HepG2 (cell line): ENCODE data around the gene IL32. TPM values are rescaled to one million over a fixed set of nuclear protein-coding genes. Genes with fewer than 3 reads are reported as not detected.

Experiments
- CBFB ChIP-seq: sonication (generic); formaldehyde crosslinking; IDR thresholded peaks from 2 replicates; pipeline ENCODE4 v1.4.0; 2020; ENCODE audit warnings: missing genetic modification reagents
- CBX5 ChIP-seq: sonication (generic); formaldehyde crosslinking; IDR thresholded peaks from 2 replicates; pipeline ENCODE4 v1.4.0; 2020; ENCODE audit warnings: missing genetic modification reagents, borderline replicate concordance
- CREM ChIP-seq, 2 experiments: sonication (generic) in 1 of 2; formaldehyde crosslinking in 1 of 2; IDR thresholded peaks; 2 replicates each; pipeline versions ENCODE4 v1.4.0 to v1.6.1; 2016 to 2020; ENCODE audit warnings: antibody characterized with exemption in 1 of 2, mild to moderate bottlenecking in 1 of 2, missing genetic modification reagents in 1 of 2
- GTF2F1 ChIP-seq: fragments of 150-350 bp; IDR thresholded peaks from 2 replicates; pipeline ENCODE4 v1.6.1; 2014; ENCODE audit warnings: low read length
- HOXA5 ChIP-seq: sonication (generic); formaldehyde crosslinking; IDR thresholded peaks from 2 replicates; pipeline ENCODE4 v1.4.0; 2020; ENCODE audit warnings: missing genetic modification reagents
- JUN ChIP-seq: sonication (generic); formaldehyde crosslinking; IDR thresholded peaks from 2 replicates; pipeline ENCODE4 v1.4.0; 2020; ENCODE audit warnings: mild to moderate bottlenecking, missing genetic modification reagents
- MAZ ChIP-seq, 2 experiments: sonication (generic) in 1 of 2; formaldehyde crosslinking in 1 of 2; IDR thresholded peaks; 2 replicates each; pipeline versions ENCODE4 v1.5.0 to v1.6.1; 2012 to 2020; ENCODE audit warnings: low read depth in 2 of 2, mild to moderate bottlenecking in 2 of 2, borderline replicate concordance in 1 of 2, improper control_type of control experiment in 1 of 2, low read length in 1 of 2, missing genetic modification reagents in 1 of 2, moderate library complexity in 1 of 2
- MEIS1 ChIP-seq: sonication (generic); formaldehyde crosslinking; IDR thresholded peaks from 2 replicates; pipeline ENCODE4 v1.9.0; 2021; ENCODE audit warnings: mild to moderate bottlenecking, missing genetic modification reagents, moderate library complexity, borderline replicate concordance
- SOX5 ChIP-seq: IDR thresholded peaks from 2 replicates; pipeline ENCODE4 v1.6.1; 2016; ENCODE audit warnings: borderline replicate concordance
- SP140L ChIP-seq: sonication (generic); formaldehyde crosslinking; IDR thresholded peaks from 2 replicates; pipeline ENCODE4 v1.4.0; 2020; ENCODE audit warnings: missing genetic modification reagents, borderline replicate concordance
- TBX2 ChIP-seq: sonication (generic); formaldehyde crosslinking; IDR thresholded peaks from 2 replicates; pipeline ENCODE4 v1.5.0; 2020; ENCODE audit warnings: missing genetic modification reagents, mild to moderate bottlenecking, borderline replicate concordance
- YEATS4 ChIP-seq: sonication (generic); formaldehyde crosslinking; IDR thresholded peaks from 2 replicates; pipeline ENCODE4 v1.4.0; 2020; ENCODE audit warnings: missing genetic modification reagents, borderline replicate concordance
- ZMYM4 ChIP-seq: sonication (generic); formaldehyde crosslinking; IDR thresholded peaks from 2 replicates; pipeline ENCODE4 v1.8.1; 2023; ENCODE audit warnings: mild to moderate bottlenecking, missing genetic modification reagents
- ZNF136 ChIP-seq: sonication (generic); formaldehyde crosslinking; IDR thresholded peaks from 2 replicates; pipeline ENCODE4 v1.8.1; 2022; ENCODE audit warnings: low read depth, mild to moderate bottlenecking, moderate library complexity, missing genetic modification reagents
- ZNF234 ChIP-seq: sonication (generic); formaldehyde crosslinking; conservative IDR thresholded peaks from 2 replicates; pipeline ENCODE4 v1.5.1; 2020; ENCODE audit warnings: mild to moderate bottlenecking, missing genetic modification reagents
- ZNF3 ChIP-seq: IDR thresholded peaks from 2 replicates; pipeline ENCODE4 v1.7.0; 2017; ENCODE audit warnings: inconsistent platforms
- ZNF382 ChIP-seq: sonication (generic); formaldehyde crosslinking; IDR thresholded peaks from 2 replicates; pipeline ENCODE4 v1.5.0; 2020; ENCODE audit warnings: missing genetic modification reagents, mild to moderate bottlenecking, borderline replicate concordance
- ZNF614 ChIP-seq: IDR thresholded peaks from 2 replicates; pipeline ENCODE4 v1.6.1; 2018; ENCODE audit warnings: missing biosample characterization, missing genetic modification reagents, inconsistent platforms, borderline replicate concordance
- ZNF616 ChIP-seq: sonication (generic); formaldehyde crosslinking; IDR thresholded peaks from 2 replicates; pipeline ENCODE4 v1.5.0; 2020; ENCODE audit warnings: low read depth, mild to moderate bottlenecking, missing genetic modification reagents
- ZNF652 ChIP-seq: IDR thresholded peaks from 2 replicates; pipeline ENCODE4 v1.6.1; 2016; ENCODE audit warnings: low read depth, borderline replicate concordance
- polyA plus RNA-seq, 8 experiments: library from polyadenylated mRNA; depleted of rRNA in 3 of 8; stranded (reverse) in 7 of 8; unstranded in 1 of 8; fragments of >200 nt; fragmentation: Illumina TruSeq in 4 of 8; extraction: Trizol in 4 of 8; gene quantifications; 2 replicates each; pipeline versions ENCODE4 v1.2.1 to v1.2.3, GENCODE V29; 2011 to 2016; ENCODE audit warnings: low read depth in 4 of 8, missing spikeins in 1 of 8, mixed read lengths in 1 of 8; ENCODE audit not compliant: insufficient read depth in 1 of 8
- total RNA-seq, 5 experiments: library from RNA; depleted of rRNA; stranded (reverse); fragments of >200 nt; fragmentation: Illumina TruSeq; extraction: Trizol; gene quantifications; 2 replicates each; pipeline ENCODE4 v1.2.3, GENCODE V29; 2016; ENCODE audit warnings: low read depth in 1 of 5
- TF ChIP-seq, protein P1 (sequence below): sonication (generic); formaldehyde crosslinking; IDR thresholded peaks from 2 replicates; pipeline ENCODE4 v1.4.0; 2020; ENCODE audit warnings: mild to moderate bottlenecking, missing genetic modification reagents, borderline replicate concordance
- TF ChIP-seq, protein P2 (sequence below): sonication (generic); formaldehyde crosslinking; IDR thresholded peaks from 2 replicates; pipeline ENCODE4 v1.4.0; 2020; ENCODE audit warnings: missing genetic modification reagents
- TF ChIP-seq, protein P3 (sequence below): sonication (generic); formaldehyde crosslinking; IDR thresholded peaks from 2 replicates; pipeline ENCODE4 v1.8.0; 2022; ENCODE audit warnings: mild to moderate bottlenecking, missing genetic modification reagents; ENCODE audit not compliant: insufficient replicate concordance

IL32 gene
- total and polyA plus RNA-seq, 2 of the 13 experiments (the other 11 are each of a cell fraction or from before 2014, with no cell fraction given), result 115 to 165 TPM

DNA sequence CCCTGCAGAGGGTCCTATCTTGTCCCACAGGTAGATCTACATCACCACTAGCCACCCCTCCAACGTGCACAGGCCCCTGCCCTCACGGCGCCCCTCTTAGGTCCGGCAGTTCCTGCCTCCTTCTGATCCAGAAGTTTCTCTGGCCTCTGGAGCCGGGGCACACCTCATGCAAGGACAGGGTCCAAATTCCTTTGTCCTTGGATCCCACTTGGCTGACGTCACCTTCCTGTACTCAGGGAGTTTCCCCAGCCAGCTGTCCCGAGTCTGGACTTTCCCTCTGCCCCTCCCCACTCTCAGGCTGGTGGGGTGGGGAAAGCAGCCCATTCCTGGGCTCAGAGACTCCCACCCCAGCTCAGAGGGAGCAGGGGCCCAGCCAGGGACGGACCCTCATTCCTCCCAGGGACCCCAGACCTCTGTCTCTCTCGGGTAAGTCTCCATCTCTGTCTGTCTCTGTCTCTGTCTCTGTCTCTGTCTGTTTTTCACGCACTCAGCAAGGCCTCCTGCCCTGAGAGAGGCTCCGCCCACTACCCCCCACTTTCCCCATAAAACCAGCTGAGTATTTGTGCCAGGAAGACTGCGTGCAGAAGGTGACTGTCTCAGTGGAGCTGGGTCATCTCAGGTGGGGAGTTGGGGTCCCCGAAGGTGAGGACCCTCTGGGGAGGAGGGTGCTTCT, at the start of gene IL32 (continued):
- TF ChIP-seq, protein P1, sequence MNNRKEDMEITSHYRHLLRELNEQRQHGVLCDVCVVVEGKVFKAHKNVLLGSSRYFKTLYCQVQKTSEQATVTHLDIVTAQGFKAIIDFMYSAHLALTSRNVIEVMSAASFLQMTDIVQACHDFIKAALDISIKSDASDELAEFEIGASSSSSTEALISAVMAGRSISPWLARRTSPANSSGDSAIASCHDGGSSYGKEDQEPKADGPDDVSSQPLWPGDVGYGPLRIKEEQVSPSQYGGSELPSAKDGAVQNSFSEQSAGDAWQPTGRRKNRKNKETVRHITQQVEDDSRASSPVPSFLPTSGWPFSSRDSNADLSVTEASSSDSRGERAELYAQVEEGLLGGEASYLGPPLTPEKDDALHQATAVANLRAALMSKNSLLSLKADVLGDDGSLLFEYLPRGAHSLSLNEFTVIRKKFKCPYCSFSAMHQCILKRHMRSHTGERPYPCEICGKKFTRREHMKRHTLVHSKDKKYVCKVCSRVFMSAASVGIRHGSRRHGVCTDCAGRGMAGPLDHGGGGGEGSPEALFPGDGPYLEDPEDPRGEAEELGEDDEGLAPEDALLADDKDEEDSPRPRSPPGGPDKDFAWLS, result no peak
- peak; percentile 98 for TF ChIP-seq JUN (CRISPR knock-in tag)
- TF ChIP-seq SP140L (CRISPR knock-in tag), result no peak
- TF ChIP-seq CREM (IDR thresholded peaks at IDR 0.05), result peak; percentile 81
- no peak for TF ChIP-seq CREM (CRISPR knock-in tag; IDR thresholded peaks at IDR 0.05)
- peak; percentile 58; the same call in 1 of the 2 replicates for TF ChIP-seq CBX5 (CRISPR knock-in tag)
- TF ChIP-seq TBX2 (CRISPR knock-in tag), result peak; percentile 50
- TF ChIP-seq ZNF616 (CRISPR knock-in tag), result no peak
- TF ChIP-seq SOX5 (CRISPR knock-in tag), result peak; percentile 53
- no peak for TF ChIP-seq MEIS1 (CRISPR knock-in tag)
- TF ChIP-seq, protein P2, sequence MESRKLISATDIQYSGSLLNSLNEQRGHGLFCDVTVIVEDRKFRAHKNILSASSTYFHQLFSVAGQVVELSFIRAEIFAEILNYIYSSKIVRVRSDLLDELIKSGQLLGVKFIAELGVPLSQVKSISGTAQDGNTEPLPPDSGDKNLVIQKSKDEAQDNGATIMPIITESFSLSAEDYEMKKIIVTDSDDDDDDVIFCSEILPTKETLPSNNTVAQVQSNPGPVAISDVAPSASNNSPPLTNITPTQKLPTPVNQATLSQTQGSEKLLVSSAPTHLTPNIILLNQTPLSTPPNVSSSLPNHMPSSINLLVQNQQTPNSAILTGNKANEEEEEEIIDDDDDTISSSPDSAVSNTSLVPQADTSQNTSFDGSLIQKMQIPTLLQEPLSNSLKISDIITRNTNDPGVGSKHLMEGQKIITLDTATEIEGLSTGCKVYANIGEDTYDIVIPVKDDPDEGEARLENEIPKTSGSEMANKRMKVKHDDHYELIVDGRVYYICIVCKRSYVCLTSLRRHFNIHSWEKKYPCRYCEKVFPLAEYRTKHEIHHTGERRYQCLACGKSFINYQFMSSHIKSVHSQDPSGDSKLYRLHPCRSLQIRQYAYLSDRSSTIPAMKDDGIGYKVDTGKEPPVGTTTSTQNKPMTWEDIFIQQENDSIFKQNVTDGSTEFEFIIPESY (CRISPR knock-in tag), result peak; percentile 34; the same call in 1 of the 2 replicates
- TF ChIP-seq YEATS4 (CRISPR knock-in tag), result peak; percentile 57
- TF ChIP-seq ZNF3 (CRISPR knock-in tag), result no peak
- peak; percentile 16; the same call in 1 of the 2 replicates for TF ChIP-seq ZMYM4
- TF ChIP-seq, protein P3, sequence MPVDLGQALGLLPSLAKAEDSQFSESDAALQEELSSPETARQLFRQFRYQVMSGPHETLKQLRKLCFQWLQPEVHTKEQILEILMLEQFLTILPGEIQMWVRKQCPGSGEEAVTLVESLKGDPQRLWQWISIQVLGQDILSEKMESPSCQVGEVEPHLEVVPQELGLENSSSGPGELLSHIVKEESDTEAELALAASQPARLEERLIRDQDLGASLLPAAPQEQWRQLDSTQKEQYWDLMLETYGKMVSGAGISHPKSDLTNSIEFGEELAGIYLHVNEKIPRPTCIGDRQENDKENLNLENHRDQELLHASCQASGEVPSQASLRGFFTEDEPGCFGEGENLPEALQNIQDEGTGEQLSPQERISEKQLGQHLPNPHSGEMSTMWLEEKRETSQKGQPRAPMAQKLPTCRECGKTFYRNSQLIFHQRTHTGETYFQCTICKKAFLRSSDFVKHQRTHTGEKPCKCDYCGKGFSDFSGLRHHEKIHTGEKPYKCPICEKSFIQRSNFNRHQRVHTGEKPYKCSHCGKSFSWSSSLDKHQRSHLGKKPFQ (CRISPR knock-in tag), result peak; percentile 84
- no peak for TF ChIP-seq ZNF652 (CRISPR knock-in tag)
- 0 out of 2 replicates have a peak, but pooled peaks have one; percentile 20 for TF ChIP-seq CBFB (CRISPR knock-in tag)
- peak; percentile 73 for TF ChIP-seq ZNF614
- TF ChIP-seq MAZ (IDR thresholded peaks at IDR 0.05; ENCODE audit: borderline replicate concordance, low read depth, low read length), result peak; percentile 38; the same call in 1 of the 2 replicates
- TF ChIP-seq MAZ (CRISPR knock-in tag; IDR thresholded peaks at IDR 0.05; ENCODE audit: low read depth), result peak; percentile 75
- TF ChIP-seq ZNF234, result no peak
- no peak for TF ChIP-seq ZNF382 (CRISPR knock-in tag)
- 0 out of 2 replicates have a peak, but pooled peaks have one; percentile 48 for TF ChIP-seq ZNF136
- no peak for TF ChIP-seq GTF2F1
- TF ChIP-seq HOXA5 (CRISPR knock-in tag), result no peak; the same call in 1 of the 2 replicates
